GM18868 (cell line): ENCODE data around the gene OR9G1.
"Not testable (repeated sequence)": the region's sequence is repeated elsewhere in the genome, so short reads cannot be mapped to it uniquely, and the experiment has no call there.

Experiments
- ATAC-seq: cut with Tn5 transposase; IDR thresholded peaks from one replicate; pipeline ENCODE4 v1.9.1; 2021; ENCODE audit warnings: mild to moderate bottlenecking, moderate library complexity; ENCODE audit not compliant: unreplicated experiment

Gene OR9G1

GRCh38 chr11:56698795-56699194 is at the start of gene OR9G1:
TSS of gene OR9G1 (plus strand) at chr11:56699095. CDS start at chr11:56700388, 1,293 bp downstream.
- no peak for ATAC-seq

GRCh38 chr11:56659755-56660154 is 39.1 kb upstream of the OR9G1 start:
- no peak for ATAC-seq

- no peak for ATAC-seq
These were observed 35.5 kb upstream of the OR9G1 start, which contains the start of gene OR5AR1 for GRCh38 chr11:56663386-56663785. TSS of gene OR5AR1 (plus strand) at chr11:56663686. CDS start at chr11:56663686, 0 bp downstream.

GRCh38 chr11:56670984-56671383 is 27.9 kb upstream of the OR9G1 start:
- ATAC-seq = no peak

GRCh38 chr11:56688554-56689100 is 10.3 kb upstream of the OR9G1 start:
- ATAC-seq = no peak

- not testable (repeated sequence) for ATAC-seq
These were observed 7.7 kb upstream of the OR9G1 start for GRCh38 chr11:56691179-56691578.

- ATAC-seq = no peak
These were observed 5.5 kb upstream of the OR9G1 start for GRCh38 chr11:56693428-56693827.

GRCh38 chr11:56700242-56700913 is 1.5 kb downstream of the OR9G1 start:
- ATAC-seq = no peak

GRCh38 chr11:56700914-56701485 is 2.1 kb downstream of the OR9G1 start:
- ATAC-seq = no peak

- peak; percentile 43 for ATAC-seq
These were observed 7.0 kb downstream of the OR9G1 start for GRCh38 chr11:56705784-56706396.

GRCh38 chr11:56706486-56706885 is 7.6 kb downstream of the OR9G1 start:
- ATAC-seq = peak; percentile 20

- ATAC-seq = no peak
These were observed 15.3 kb downstream of the OR9G1 start for GRCh38 chr11:56714206-56714605.

GRCh38 chr11:56716379-56716854 is 17.5 kb downstream of the OR9G1 start:
- ATAC-seq = peak; percentile 97

- ATAC-seq = no peak
These were observed 21.6 kb downstream of the OR9G1 start for GRCh38 chr11:56720513-56720912.

GRCh38 chr11:56740107-56740506 is 41.2 kb downstream of the OR9G1 start:
- ATAC-seq = no peak

GRCh38 chr11:56740886-56741285 is 42.0 kb downstream of the OR9G1 start:
- no peak for ATAC-seq

- ATAC-seq = no peak
These were observed 49.7 kb downstream of the OR9G1 start, which contains the start of gene OR9G4 for GRCh38 chr11:56748597-56748996. TSS of gene OR9G4 (minus strand) at chr11:56748697. CDS start at chr11:56743766, 4,931 bp downstream.

GRCh38 chr11:56750190-56750589 is 51.3 kb downstream of the OR9G1 start:
- ATAC-seq = peak; percentile 48

- no peak for ATAC-seq
These were observed 52.6 kb downstream of the OR9G1 start for GRCh38 chr11:56751480-56751879.
